Fibroblast of lung (primary cell): ENCODE results near the gene CACTIN. TPM values are rescaled to one million over a fixed set of nuclear protein-coding genes. Genes with fewer than 3 reads are reported as not detected.

Source experiments
- DNase-seq, 2 donors: peaks; one replicate each; pipeline versions ENCODE4 v3.0.0 to v3.0.0-alpha.2; 2010; ENCODE audit warnings: low read depth in 2 of 2
- H2AFZ ChIP-seq: 2 replicates; pipeline ENCODE4 v1.5.1; 2012; ENCODE audit warnings: low read length, control low read depth, inconsistent platforms
- H3K27ac ChIP-seq: 2 replicates; pipeline ENCODE4 v1.5.1; 2011; ENCODE audit warnings: low read length, control low read depth; ENCODE audit not compliant: insufficient read depth
- H3K27me3 ChIP-seq: 2 replicates; pipeline ENCODE4 v1.5.1; 2011; ENCODE audit warnings: mild to moderate bottlenecking, low read length; ENCODE audit not compliant: control insufficient read depth, insufficient read depth
- H3K36me3 ChIP-seq: 2 replicates; pipeline ENCODE4 v1.5.1; 2011; ENCODE audit warnings: low read length; ENCODE audit not compliant: control insufficient read depth, insufficient read depth
- H3K4me1 ChIP-seq: 2 replicates; pipeline ENCODE4 v1.5.1; 2011; ENCODE audit warnings: low read length; ENCODE audit not compliant: control insufficient read depth, insufficient read depth; ENCODE audit errors: extremely low read depth
- H3K4me2 ChIP-seq: 2 replicates; pipeline ENCODE4 v1.5.1; 2011; ENCODE audit warnings: low read length, control low read depth; ENCODE audit not compliant: insufficient read depth; ENCODE audit errors: extremely low read depth
- H3K4me3 ChIP-seq, 4 experiments: fragments of 200-600 bp in 1 of 4; sonication (generic) in 1 of 4; replicated peaks in 1 of 4; 2 replicates each; pipeline ENCODE4 v1.5.1; 2011 to 2016; ENCODE audit warnings: low read length in 4 of 4, low read depth in 3 of 4, mild to moderate bottlenecking in 3 of 4, control low read depth in 2 of 4, inconsistent platforms in 1 of 4, mixed read lengths in 1 of 4; ENCODE audit not compliant: insufficient read depth in 1 of 4; ENCODE audit errors: control extremely low read depth in 1 of 4
- H3K79me2 ChIP-seq: 2 replicates; pipeline ENCODE4 v1.5.1; 2012; ENCODE audit warnings: mild to moderate bottlenecking, low read length, inconsistent platforms; ENCODE audit not compliant: control insufficient read depth, insufficient read depth
- H3K9ac ChIP-seq: 2 replicates; pipeline ENCODE4 v1.5.1; 2011; ENCODE audit warnings: mild to moderate bottlenecking, low read length, control low read depth; ENCODE audit not compliant: insufficient read depth
- H3K9me3 ChIP-seq: 2 replicates; pipeline ENCODE4 v1.5.1; 2012; ENCODE audit warnings: low read depth, low read length; ENCODE audit not compliant: control insufficient read depth, insufficient read depth
- H4K20me1 ChIP-seq: 2 replicates; pipeline ENCODE4 v1.5.1; 2011; ENCODE audit warnings: low read length; ENCODE audit not compliant: control insufficient read depth, insufficient read depth; ENCODE audit errors: extremely low read depth
- CTCF ChIP-seq, 2 donors: IDR thresholded peaks in 1 of 2; conservative IDR thresholded peaks in 1 of 2; 1 replicate in 1 of 2; 2 replicates in 1 of 2; pipeline ENCODE4 v1.5.1; 2011 to 2012; ENCODE audit warnings: low read length in 2 of 2, control low read depth in 1 of 2, inconsistent platforms in 1 of 2, low read depth in 1 of 2, mild to moderate bottlenecking in 1 of 2
- EZH2 ChIP-seq: IDR thresholded peaks from 2 replicates; pipeline ENCODE4 v1.5.1; 2012; ENCODE audit warnings: low read length, control low read depth, mild to moderate bottlenecking; ENCODE audit errors: missing control alignments
- polyA plus RNA-seq, 2 donors: library from polyadenylated mRNA; depleted of rRNA in 1 of 2; stranded (reverse) in 1 of 2; unstranded in 1 of 2; fragments of >200 nt; gene quantifications; 2 replicates each; pipeline ENCODE4 v1.2.1, GENCODE V29; 2011 to 2012; ENCODE audit warnings: missing spikeins in 1 of 2
- total RNA-seq: library from RNA; depleted of rRNA; stranded (reverse); fragments of >200 nt; gene quantifications from 2 replicates; pipeline ENCODE4 v1.2.1, GENCODE V29; 2014

The CACTIN gene
- total and polyA plus RNA-seq, 2 donors (not counting 1 experiment from before 2014, with no cell fraction given), result 6.7 to 19.7 TPM

DNA sequence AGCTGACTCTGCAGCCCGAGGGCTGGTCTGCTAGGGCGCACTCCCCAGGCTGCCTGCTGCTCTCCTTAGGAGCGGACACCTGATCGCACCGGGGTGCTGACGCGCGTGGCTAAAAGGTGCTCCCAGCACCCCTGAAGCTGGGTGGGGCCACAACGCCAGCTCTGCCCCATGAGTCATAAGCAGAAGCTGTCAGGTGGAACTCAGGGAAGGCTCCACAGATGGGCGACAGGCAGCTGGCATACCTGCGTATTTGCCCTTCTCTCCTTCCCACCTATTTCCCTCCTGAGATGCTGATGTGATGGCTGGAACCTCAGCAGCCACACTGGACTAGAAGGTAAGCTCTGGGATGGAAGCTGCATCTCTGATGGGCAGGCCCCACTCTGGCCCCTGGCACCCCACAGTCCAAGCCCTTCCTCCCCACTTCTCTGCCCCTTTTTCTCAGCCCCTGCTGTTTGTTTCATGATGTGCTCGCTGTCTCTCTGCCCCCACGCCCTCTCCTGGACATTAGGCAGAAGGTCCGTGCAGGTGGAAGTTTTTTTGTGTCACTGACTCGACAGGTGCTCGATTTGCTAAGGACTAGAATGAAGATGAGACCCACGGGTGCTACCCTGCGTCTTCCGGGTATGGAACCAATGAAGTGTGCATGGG, 30.3 kb upstream of the CACTIN start:
- no peak overlapping the region for H3K27ac ChIP-seq
- no peak overlapping the region for H3K9ac ChIP-seq
- H3K4me2 ChIP-seq, result no peak overlapping the region
- H4K20me1 ChIP-seq, result no peaks in the 10 kb centered on the region
- H3K4me1 ChIP-seq, result no peaks in the 10 kb centered on the region
- H3K36me3 ChIP-seq, result peaks cover 26% of the 10 kb centered on the region
- H3K27me3 ChIP-seq, result no peaks in the 10 kb centered on the region
- H2AFZ ChIP-seq, result no peak overlapping the region
- H3K4me3 ChIP-seq, result no peak overlapping the region
- DNase-seq, result no peak
- TF ChIP-seq EZH2, result no peak
- no peak for TF ChIP-seq CTCF (conservative IDR thresholded peaks at IDR 0.05 in 1 of 2, IDR thresholded peaks at IDR 0.05 in 1 of 2; ENCODE audit: low read depth in 1 of 2, low read length in 2 of 2)
- no peaks in the 10 kb centered on the region for H3K79me2 ChIP-seq
- no peaks in the 10 kb centered on the region for H3K9me3 ChIP-seq

GRCh38 chr19:3656073-3656746, 29.6 kb upstream of the CACTIN start:
- Histone ChIP-seq H4K20me1 (no peaks in the 10 kb centered on the region), H3K27ac (peak overlapping the region; percentile 23), H3K79me2 (no peaks in the 10 kb centered on the region), H3K4me3 (no peak overlapping the region), H2AFZ (no peak overlapping the region), H3K4me2 (no peak overlapping the region), H3K27me3 (no peaks in the 10 kb centered on the region), H3K9me3 (no peaks in the 10 kb centered on the region), H3K36me3 (peaks cover 27% of the 10 kb centered on the region), H3K9ac (no peak overlapping the region), H3K4me1 (no peaks in the 10 kb centered on the region)
- DNase-seq, result peak; percentile 37 to 39
- TF ChIP-seq CTCF (conservative IDR thresholded peaks at IDR 0.05 in 1 of 2, IDR thresholded peaks at IDR 0.05 in 1 of 2; ENCODE audit: low read depth in 1 of 2, low read length in 2 of 2), result no peak
- TF ChIP-seq EZH2, result no peak

- H3K9ac ChIP-seq, result peak overlapping the region; percentile 13
- peak overlapping the region; percentile 51 for H3K27ac ChIP-seq
- peak; percentile 95 to 96 for DNase-seq
- H3K4me3 ChIP-seq, result no peak overlapping the region
- no peaks in the 10 kb centered on the region for H3K79me2 ChIP-seq
- H3K4me2 ChIP-seq, result no peak overlapping the region
- peaks cover 28% of the 10 kb centered on the region for H3K36me3 ChIP-seq
- H3K27me3 ChIP-seq, result no peaks in the 10 kb centered on the region
- TF ChIP-seq CTCF (conservative IDR thresholded peaks at IDR 0.05 in 1 of 2, IDR thresholded peaks at IDR 0.05 in 1 of 2; ENCODE audit: low read depth in 1 of 2, low read length in 2 of 2) (no peak), EZH2 (no peak)
- no peaks in the 10 kb centered on the region for H3K9me3 ChIP-seq
- H4K20me1 ChIP-seq, result no peaks in the 10 kb centered on the region
- no peak overlapping the region for H2AFZ ChIP-seq
- no peaks in the 10 kb centered on the region for H3K4me1 ChIP-seq
These were observed 28.9 kb upstream of the CACTIN start for GRCh38 chr19:3655402-3656072.
